Fibroblast of pulmonary artery (primary cell): ENCODE results near the gene ELOVL2.
A peak's percentile ranks its signal among the peaks of the same experiment; 100 is the strongest.
"Not testable (repeated sequence)": the region's sequence is repeated elsewhere in the genome, so short reads cannot be mapped to it uniquely, and the experiment has no call there.

Source experiments
- DNase-seq: peaks from one replicate; pipeline ENCODE4 v3.0.0-alpha.2; 2010; ENCODE audit warnings: low read depth
- H3K4me3 ChIP-seq: replicated peaks from 2 replicates; pipeline ENCODE4 v1.5.1; 2011; ENCODE audit warnings: low read depth, mild to moderate bottlenecking, control low read depth, low read length, moderate library complexity
- TF ChIP-seq, protein P1 (sequence below): IDR thresholded peaks from 2 replicates; pipeline ENCODE4 v1.5.1; 2011; ENCODE audit warnings: mild to moderate bottlenecking, control low read depth, low read length, inconsistent platforms; ENCODE audit errors: missing control alignments

ELOVL2 gene

DNA sequence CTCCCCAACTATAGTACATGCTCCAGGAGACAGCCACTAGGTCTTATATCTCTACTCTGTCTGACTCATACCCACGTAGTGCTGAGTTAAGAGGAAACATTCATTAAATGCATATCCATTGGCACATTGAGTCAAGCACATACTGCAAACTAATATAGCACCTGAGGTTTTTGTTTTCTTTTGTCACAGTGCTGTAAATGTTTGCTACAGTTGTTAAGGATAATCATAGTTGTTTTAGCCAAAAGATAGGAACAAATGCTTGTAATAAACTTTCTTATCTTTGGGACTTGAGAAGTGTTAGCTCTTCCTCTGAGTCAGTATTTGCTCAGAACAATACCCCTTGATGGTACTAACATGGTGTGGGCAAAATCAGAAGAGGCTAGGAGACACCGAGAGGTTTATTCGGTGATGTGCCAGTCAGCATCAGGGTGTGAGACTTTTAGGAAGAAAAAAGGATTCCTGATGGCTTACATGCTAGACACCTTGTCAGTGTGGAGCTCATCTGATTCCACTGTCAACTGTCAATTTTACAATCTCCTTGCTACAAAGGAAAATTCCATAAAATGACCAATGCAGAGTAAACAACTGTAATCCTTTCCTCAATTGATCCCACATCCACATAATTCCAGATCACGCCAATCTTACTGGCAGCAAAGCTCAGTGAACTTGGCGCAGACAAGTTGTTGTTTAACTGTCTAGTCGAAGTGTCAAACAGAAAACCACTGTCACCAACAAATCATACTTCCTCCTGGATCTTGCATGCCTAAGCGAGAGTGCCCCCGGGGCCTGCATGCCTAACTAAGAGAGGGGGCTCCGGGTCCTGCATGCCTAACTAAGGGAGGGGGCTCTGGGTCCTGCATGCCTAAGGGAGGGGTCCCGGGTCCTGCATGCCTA lies 36.1 kb downstream of the ELOVL2 start:
- TF ChIP-seq, protein P1, sequence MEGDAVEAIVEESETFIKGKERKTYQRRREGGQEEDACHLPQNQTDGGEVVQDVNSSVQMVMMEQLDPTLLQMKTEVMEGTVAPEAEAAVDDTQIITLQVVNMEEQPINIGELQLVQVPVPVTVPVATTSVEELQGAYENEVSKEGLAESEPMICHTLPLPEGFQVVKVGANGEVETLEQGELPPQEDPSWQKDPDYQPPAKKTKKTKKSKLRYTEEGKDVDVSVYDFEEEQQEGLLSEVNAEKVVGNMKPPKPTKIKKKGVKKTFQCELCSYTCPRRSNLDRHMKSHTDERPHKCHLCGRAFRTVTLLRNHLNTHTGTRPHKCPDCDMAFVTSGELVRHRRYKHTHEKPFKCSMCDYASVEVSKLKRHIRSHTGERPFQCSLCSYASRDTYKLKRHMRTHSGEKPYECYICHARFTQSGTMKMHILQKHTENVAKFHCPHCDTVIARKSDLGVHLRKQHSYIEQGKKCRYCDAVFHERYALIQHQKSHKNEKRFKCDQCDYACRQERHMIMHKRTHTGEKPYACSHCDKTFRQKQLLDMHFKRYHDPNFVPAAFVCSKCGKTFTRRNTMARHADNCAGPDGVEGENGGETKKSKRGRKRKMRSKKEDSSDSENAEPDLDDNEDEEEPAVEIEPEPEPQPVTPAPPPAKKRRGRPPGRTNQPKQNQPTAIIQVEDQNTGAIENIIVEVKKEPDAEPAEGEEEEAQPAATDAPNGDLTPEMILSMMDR: no peak
- peak; percentile 66 for DNase-seq
- H3K4me3 ChIP-seq: no peak overlapping the region

DNA sequence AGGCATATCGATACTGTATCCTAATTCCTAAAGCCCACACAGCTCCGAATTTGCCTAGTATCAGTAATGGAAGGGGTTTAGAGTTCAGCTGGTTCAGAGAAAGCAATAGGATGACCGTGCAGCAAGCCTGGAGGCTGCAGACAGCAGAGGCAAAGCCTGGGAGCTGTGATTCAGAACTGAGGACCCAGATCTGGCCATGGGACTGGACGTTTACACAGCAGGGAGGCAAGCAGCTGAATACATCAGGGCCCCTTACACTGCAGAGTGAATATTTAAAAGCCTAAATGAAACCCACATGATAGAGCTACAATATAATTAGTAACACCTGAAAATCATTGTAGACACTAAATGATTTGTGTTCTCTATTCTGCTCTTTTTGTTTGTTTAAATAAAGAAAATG lies 38.0 kb downstream of the ELOVL2 start:
- TF ChIP-seq, protein P1: no peak
- no peak overlapping the region for H3K4me3 ChIP-seq
- DNase-seq: no peak

DNA sequence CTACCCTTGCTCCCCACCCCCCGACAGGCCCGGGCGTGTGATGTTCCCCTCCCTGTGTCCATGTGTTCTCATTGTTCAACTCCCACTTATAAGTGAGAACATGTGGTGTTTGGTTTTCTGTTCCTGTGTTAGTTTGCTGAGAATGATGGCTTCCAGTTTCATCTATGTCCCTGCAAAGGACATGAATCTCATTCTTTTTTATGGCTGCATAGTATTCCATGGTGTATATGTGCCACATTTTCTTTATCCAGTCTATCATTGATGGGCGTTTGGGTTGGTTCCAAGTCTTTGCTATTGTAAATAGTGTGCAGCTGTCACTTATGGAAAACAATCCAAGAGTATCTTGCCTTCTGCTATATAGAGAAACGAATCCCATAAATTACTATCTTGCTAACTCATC lies 40.8 kb downstream of the ELOVL2 start:
- DNase-seq, H3K4me3 ChIP-seq: not testable (repeated sequence)

DNA sequence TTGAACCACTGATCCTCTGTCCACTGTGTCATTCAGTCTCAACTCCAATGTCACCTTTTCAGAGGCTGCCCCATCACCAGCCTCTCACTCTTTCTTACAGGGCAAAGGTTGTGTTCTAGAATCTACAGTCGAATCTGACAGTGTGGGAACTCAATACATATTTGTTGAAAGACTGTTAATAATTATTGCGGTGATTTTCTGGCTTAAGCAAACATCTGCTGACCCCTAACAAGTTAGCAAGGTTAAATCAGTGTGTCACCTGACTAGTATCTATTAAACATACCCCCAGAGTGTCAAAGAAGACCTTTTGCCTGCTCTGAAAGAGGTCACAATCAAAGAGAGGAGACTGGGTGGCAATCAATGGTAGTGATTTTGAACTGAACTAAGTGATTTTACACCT lies 41.9 kb downstream of the ELOVL2 start:
- H3K4me3 ChIP-seq: no peak overlapping the region
- TF ChIP-seq, protein P1: no peak
- DNase-seq: no peak

DNA sequence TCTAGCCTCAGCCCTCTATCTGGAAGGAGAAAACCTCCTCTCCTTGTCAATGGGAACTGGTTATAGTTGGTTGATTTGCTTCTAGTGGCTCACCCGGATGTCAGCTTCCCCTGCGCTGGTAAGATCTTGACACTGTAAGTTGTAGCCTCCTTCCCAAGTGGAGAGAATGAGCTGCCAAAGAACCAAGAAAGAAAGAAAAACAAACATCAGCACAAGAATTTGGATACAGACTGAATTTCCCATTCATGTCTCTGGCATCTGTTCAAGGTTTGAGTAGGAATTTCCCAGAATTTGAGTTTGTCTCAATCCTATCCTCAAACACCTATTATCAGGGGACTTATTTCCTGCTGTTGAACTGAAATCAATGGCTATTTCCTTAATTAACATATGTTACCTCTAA lies 44.1 kb downstream of the ELOVL2 start:
- no peak overlapping the region for H3K4me3 ChIP-seq
- DNase-seq: peak; percentile 81
- TF ChIP-seq, protein P1: no peak

DNA sequence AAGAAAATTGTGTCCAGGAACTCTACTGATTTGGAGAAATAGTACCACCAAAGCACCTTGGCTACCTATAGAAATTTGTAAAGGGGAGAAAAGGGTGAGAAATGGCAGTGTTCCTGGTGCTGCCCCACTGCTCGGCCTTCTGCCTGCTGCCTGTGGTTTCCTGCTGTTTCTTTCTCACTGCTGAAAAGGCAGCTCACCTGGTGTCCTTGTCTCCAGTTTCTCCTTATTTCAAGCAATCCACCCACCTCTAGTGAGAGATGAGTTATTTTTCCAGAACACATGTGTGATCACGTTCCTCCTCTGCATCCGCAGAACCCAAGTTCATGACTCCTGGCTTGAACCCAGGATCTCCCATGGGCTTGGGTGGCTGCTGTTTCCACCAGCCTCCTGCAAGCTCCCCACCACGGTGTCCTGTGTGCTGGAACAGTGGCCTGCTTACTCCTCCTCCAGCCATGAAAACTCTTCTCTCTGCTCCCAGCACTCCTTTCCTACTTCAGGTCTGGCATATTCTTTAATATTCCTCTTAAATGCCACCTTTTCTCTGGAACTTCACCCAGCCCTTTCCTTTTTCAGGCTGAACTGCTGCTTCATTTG lies 48.9 kb downstream of the ELOVL2 start:
- no peak for DNase-seq
- TF ChIP-seq, protein P1: no peak
- no peak overlapping the region for H3K4me3 ChIP-seq

DNA sequence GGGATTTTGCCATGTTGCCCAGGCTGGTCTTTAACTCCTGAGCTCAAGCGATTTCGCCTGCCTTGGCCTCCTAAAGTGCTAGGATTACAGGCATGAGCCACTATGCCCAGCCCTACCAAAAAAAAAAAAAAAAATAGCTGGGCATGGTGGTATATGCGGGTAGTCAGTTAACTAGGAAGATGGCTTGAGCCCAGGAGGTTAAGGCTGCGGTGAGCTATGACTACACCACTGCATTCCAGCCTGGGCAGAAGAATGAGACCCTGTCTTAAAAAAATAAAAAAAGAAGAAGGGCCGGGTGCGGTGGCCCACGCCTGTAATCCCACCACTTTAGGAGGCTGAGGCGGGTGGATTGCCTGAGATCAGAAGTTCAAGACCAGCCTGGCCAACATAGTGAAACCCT lies 50.2 kb downstream of the ELOVL2 start:
- TF ChIP-seq, protein P1: no peak
- H3K4me3 ChIP-seq: no peak overlapping the region
- no peak for DNase-seq
